ENCODE data around the gene SETDB2.

DNA sequence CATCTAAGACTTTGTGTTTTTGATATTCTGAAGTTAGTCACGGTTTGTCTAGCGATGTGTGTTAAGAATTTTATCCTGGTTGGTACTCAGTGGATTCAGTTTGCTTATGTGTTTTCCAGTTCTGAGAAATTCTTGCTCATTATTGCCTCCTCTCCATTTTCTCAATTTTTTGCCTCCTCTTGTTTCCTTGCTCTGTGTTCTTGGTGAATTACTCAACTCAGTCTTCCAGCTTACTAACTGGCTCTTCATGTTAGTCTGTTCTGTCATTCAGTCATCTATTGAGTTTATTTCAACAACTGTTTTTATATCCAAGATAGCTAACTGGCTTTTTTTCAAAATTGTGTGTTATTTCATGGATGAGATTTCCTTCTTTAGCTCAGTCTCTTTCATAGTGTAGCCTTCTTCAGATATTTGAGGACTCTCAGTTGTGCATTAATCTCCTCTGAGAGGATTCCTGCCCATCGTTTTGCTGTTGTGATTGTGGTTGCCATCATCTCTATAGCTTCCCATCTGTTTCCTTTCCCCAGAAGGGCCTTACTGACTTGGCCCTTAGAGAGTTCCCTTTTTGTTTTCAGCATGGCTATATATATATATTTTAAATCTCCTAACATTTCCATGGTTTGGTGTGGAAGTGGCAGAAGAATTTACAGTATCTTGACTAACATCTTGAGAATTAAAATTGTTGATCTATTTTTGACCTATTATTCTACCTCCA is 6.2 kb downstream of the SETDB2 start:
- TF ChIP-seq POLR2AphosphoS5 (IDR thresholded peaks at IDR 0.05; ENCODE audit: low read depth, low read length) = no peak
- TF ChIP-seq POLR2A (IDR thresholded peaks at IDR 0.05; ENCODE audit: low read depth, low read length) = no peak
- TF ChIP-seq TAF1 (IDR thresholded peaks at IDR 0.05; ENCODE audit: low read depth, low read length) = no peak
- no peak for TF ChIP-seq POU2F2 (IDR thresholded peaks at IDR 0.05; ENCODE audit: low read depth, low read length)
- TF ChIP-seq SPI1 (IDR thresholded peaks at IDR 0.05; ENCODE audit: low read depth, low read length) = no peak
- TF ChIP-seq PAX5 (IDR thresholded peaks at IDR 0.05; ENCODE audit: insufficient read depth, low read length, severe bottlenecking) = no peak

All from GM12891 (cell line).